Hepatocyte (in vitro differentiated cells): Measurements from ENCODE around the gene VCP. TPM values are rescaled to one million over a fixed set of nuclear protein-coding genes. Genes with fewer than 3 reads are reported as not detected.

Experiments used
- DNase-seq: peaks from one replicate; pipeline ENCODE4 v3.0.0-alpha.2; 2016; ENCODE audit warnings: low spot score
- H2AFZ ChIP-seq: fragments of 200-600 bp; sonication (generic); 2 replicates; pipeline ENCODE4 v1.6.0; 2016; ENCODE audit warnings: antibody characterized with exemption, mild to moderate bottlenecking
- H3K27ac ChIP-seq: fragments of 200-600 bp; sonication (generic); 2 replicates; pipeline ENCODE4 v1.5.1; 2016; ENCODE audit warnings: mild to moderate bottlenecking
- H3K27me3 ChIP-seq: fragments of 200-600 bp; sonication (generic); 2 replicates; pipeline ENCODE4 v1.6.1; 2016
- H3K36me3 ChIP-seq: fragments of 200-600 bp; sonication (generic); replicated peaks from 2 replicates; pipeline ENCODE4 v1.5.1; 2016; ENCODE audit warnings: low read depth; ENCODE audit not compliant: insufficient read depth
- H3K4me1 ChIP-seq: fragments of 200-600 bp; sonication (generic); 2 replicates; pipeline ENCODE4 v1.5.1; 2016; ENCODE audit warnings: mild to moderate bottlenecking, moderate library complexity; ENCODE audit not compliant: insufficient read depth
- H3K4me2 ChIP-seq: fragments of 200-600 bp; sonication (generic); 2 replicates; pipeline ENCODE4 v1.6.0; 2016
- H3K4me3 ChIP-seq: fragments of 200-600 bp; sonication (generic); 2 replicates; pipeline ENCODE4 v1.5.1; 2016; ENCODE audit warnings: mild to moderate bottlenecking
- H3K79me2 ChIP-seq: fragments of 200-600 bp; sonication (generic); 2 replicates; pipeline ENCODE4 v1.6.0; 2017; ENCODE audit warnings: mild to moderate bottlenecking
- H3K9me2 ChIP-seq: fragments of 200-600 bp; sonication (generic); replicated peaks from 2 replicates; pipeline ENCODE4 v1.6.0; 2017; ENCODE audit warnings: mild to moderate bottlenecking; ENCODE audit not compliant: insufficient read depth
- H3K9me3 ChIP-seq: fragments of 200-600 bp; sonication (generic); 2 replicates; pipeline ENCODE4 v1.5.1; 2016; ENCODE audit warnings: low read depth, mild to moderate bottlenecking
- H4K20me1 ChIP-seq: fragments of 200-600 bp; sonication (generic); 2 replicates; pipeline ENCODE4 v1.6.0; 2016; ENCODE audit warnings: mild to moderate bottlenecking; ENCODE audit not compliant: insufficient read depth, poor library complexity, severe bottlenecking
- EZH2 ChIP-seq: fragments of 200-600 bp; sonication (generic); IDR thresholded peaks from 2 replicates; pipeline ENCODE4 v1.6.1; 2016; ENCODE audit warnings: antibody characterized with exemption, mild to moderate bottlenecking, borderline replicate concordance
- EZH2phosphoT487 ChIP-seq: fragments of 200-600 bp; sonication (generic); IDR thresholded peaks from one replicate; pipeline ENCODE4 v1.6.1; 2018; ENCODE audit warnings: antibody characterized with exemption, mild to moderate bottlenecking, low read depth, moderate library complexity; ENCODE audit not compliant: unreplicated experiment, severe bottlenecking
- WGBS: methylation state at CpG from one replicate; pipeline ENCODE4 v1.1.6; 2016; ENCODE audit warnings: low lambda C conversion rate; ENCODE audit errors: missing lambda C conversion rate; 5-methylcytosine and 5-hydroxymethylcytosine counted together
- polyA plus RNA-seq: library from polyadenylated mRNA; unstranded; fragments of >200 nt; fragmentation: Nextera tagmentation; extraction: Ambion mirVana; gene quantifications from 2 replicates; pipeline ENCODE4 v1.2.1, GENCODE V29; 2016
- total RNA-seq: library from RNA; depleted of rRNA; stranded (reverse); fragments of >200 nt; gene quantifications from 2 replicates; pipeline ENCODE4 v1.2.3, GENCODE V29; 2014
- TF ChIP-seq, protein P1 (sequence below): fragments of 200-600 bp; sonication (generic); IDR thresholded peaks from 2 replicates; pipeline ENCODE4 v1.5.1; 2016; ENCODE audit warnings: antibody characterized with exemption, mild to moderate bottlenecking; ENCODE audit not compliant: poor library complexity

Gene VCP
- total and polyA plus RNA-seq, 2 experiments from 2014 or later, result 250 to 284 TPM

DNA sequence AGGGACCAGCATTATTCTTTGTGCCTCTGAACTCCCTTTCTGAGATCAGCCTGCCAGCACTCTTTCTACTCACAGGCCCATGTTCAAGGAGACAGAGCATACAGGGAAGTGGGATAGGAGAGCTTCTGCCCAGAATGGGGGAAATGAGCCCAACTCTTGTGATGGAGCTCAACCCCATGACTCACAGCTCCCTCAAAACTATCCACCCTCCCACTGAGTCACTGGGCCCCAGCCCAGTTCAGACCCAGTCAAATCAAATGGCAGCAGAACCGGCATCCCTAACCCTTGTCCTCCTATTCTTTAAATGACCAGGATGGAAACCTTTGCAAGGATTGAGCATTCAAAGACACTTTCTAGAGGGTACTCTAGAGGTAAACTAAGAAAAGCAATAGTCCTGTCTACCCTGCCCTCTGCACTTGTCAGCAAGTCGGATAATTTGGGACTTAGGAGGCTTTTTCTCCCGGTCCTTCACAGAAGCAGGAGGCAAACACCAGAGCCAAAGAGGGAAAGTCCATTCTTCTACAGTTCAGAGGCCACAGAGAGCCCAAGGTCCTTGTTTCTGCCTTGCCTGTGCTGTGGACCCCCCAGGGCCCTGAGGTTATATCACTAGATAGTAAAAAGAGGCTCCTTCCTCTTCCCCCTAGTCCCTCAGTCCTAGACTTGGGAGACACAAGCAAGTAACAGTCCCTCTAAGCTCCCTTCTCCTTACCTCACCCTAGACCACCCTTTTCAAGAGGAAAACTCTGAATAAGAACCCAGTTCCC is 40.0 kb upstream of the VCP start:
- no peaks in the 10 kb centered on the region for H3K27me3 ChIP-seq
- H3K4me3 ChIP-seq, result no peak overlapping the region
- TF ChIP-seq, protein P1, sequence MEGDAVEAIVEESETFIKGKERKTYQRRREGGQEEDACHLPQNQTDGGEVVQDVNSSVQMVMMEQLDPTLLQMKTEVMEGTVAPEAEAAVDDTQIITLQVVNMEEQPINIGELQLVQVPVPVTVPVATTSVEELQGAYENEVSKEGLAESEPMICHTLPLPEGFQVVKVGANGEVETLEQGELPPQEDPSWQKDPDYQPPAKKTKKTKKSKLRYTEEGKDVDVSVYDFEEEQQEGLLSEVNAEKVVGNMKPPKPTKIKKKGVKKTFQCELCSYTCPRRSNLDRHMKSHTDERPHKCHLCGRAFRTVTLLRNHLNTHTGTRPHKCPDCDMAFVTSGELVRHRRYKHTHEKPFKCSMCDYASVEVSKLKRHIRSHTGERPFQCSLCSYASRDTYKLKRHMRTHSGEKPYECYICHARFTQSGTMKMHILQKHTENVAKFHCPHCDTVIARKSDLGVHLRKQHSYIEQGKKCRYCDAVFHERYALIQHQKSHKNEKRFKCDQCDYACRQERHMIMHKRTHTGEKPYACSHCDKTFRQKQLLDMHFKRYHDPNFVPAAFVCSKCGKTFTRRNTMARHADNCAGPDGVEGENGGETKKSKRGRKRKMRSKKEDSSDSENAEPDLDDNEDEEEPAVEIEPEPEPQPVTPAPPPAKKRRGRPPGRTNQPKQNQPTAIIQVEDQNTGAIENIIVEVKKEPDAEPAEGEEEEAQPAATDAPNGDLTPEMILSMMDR, result no peak
- TF ChIP-seq EZH2phosphoT487 (no peak), EZH2 (no peak)
- no peak for DNase-seq
- no peaks in the 10 kb centered on the region for H4K20me1 ChIP-seq
- H3K9me3 ChIP-seq, result no peaks in the 10 kb centered on the region
- no peak overlapping the region for H2AFZ ChIP-seq
- no peaks in the 10 kb centered on the region for H3K36me3 ChIP-seq
- H3K27ac ChIP-seq, result peak overlapping the region; percentile 85
- peaks cover 16% of the 10 kb centered on the region for H3K4me1 ChIP-seq
- 76% methylated on average over 3 of the region's 3 CpGs for WGBS
- peaks cover 44% of the 10 kb centered on the region for H3K79me2 ChIP-seq
- H3K4me2 ChIP-seq, result peak overlapping the region; percentile 76
- H3K9me2 ChIP-seq, result no peaks in the 10 kb centered on the region

GRCh38 chr9:35111001-35111933 is 38.8 kb upstream of the VCP start:
- no peaks in the 10 kb centered on the region for H3K36me3 ChIP-seq
- no peaks in the 10 kb centered on the region for H4K20me1 ChIP-seq
- TF ChIP-seq EZH2, result no peak
- TF ChIP-seq, protein P1, result no peak
- TF ChIP-seq EZH2phosphoT487, result no peak
- peaks cover 16% of the 10 kb centered on the region for H3K4me1 ChIP-seq
- DNase-seq, result peak; percentile 99
- no peaks in the 10 kb centered on the region for H3K9me3 ChIP-seq
- H3K9me2 ChIP-seq, result no peaks in the 10 kb centered on the region
- H3K4me3 ChIP-seq, result peak overlapping the region; percentile 67
- no peaks in the 10 kb centered on the region for H3K27me3 ChIP-seq
- H3K27ac ChIP-seq, result peak overlapping the region; percentile 91
- peak overlapping the region; percentile 85 for H3K4me2 ChIP-seq
- peak overlapping the region; percentile 65 for H2AFZ ChIP-seq
- WGBS, result 3% methylated on average over 39 of the region's 57 CpGs
- H3K79me2 ChIP-seq, result peaks cover 44% of the 10 kb centered on the region

- peak overlapping the region; percentile 85 for H3K4me2 ChIP-seq
- 52% methylated on average over 3 of the region's 3 CpGs for WGBS
- H3K9me2 ChIP-seq, result no peaks in the 10 kb centered on the region
- DNase-seq, result no peak
- no peaks in the 10 kb centered on the region for H3K9me3 ChIP-seq
- no peaks in the 10 kb centered on the region for H4K20me1 ChIP-seq
- no peaks in the 10 kb centered on the region for H3K36me3 ChIP-seq
- no peaks in the 10 kb centered on the region for H3K27me3 ChIP-seq
- H3K27ac ChIP-seq, result peak overlapping the region; percentile 91
- peaks cover 44% of the 10 kb centered on the region for H3K79me2 ChIP-seq
- peaks cover 16% of the 10 kb centered on the region for H3K4me1 ChIP-seq
- no peak overlapping the region for H3K4me3 ChIP-seq
- TF ChIP-seq, protein P1, result no peak
- no peak for TF ChIP-seq EZH2phosphoT487
- no peak overlapping the region for H2AFZ ChIP-seq
These were observed 37.9 kb upstream of the VCP start for GRCh38 chr9:35110327-35110761.
